GM21390 (cell line): ENCODE data around the gene ACAD10.
"Not testable (repeated sequence)": the region's sequence is repeated elsewhere in the genome, so short reads cannot be mapped to it uniquely, and the experiment has no call there.

Source experiments
- ATAC-seq: cut with Tn5 transposase; IDR thresholded peaks from one replicate; pipeline ENCODE4 v1.9.1; 2021; ENCODE audit not compliant: unreplicated experiment

The ACAD10 gene

GRCh38 chr12:111686574-111687105 is 787 bp downstream of the ACAD10 start:
- no peak for ATAC-seq

DNA sequence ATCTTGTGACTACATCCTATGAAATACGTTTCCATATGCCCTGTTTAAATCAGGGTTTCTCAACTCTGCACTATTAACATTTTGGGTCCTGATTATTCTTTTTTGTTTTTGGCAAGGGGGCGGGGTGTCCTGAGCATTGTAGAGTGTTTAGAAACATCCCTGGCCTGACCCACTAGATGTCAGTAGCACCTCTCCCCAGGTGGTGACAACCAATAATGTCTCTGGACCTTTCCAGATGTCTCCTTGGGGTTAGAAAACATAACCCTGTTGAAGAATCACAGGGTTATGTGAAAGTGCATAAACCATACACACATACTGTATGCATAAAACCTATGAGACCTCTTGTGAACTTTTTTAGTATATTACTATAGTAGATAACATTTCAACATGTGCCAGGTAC is 1.4 kb downstream of the ACAD10 start:
- ATAC-seq: no peak

DNA sequence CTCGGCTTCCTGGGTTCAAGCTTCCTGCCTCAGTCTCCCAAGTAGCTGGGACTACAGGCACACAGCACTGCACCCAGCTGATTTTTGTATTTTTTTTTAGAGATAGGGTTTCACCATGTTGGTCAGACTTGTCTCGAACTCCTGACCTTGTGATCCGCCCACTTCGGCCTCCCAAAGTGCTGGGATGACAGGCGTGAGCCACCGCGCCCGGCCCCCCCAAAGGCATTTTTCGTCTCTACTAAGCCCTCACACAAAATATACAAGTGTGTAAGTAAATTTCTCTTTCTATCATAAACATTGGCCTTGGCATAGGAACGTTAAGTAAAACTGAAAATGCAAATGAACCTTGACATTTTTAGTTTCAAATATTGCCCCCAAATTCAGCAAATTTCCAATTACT is 2.1 kb downstream of the ACAD10 start:
- ATAC-seq: no peak

- no peak for ATAC-seq
Observed at GRCh38 chr12:111691262-111691661, 5.4 kb downstream of the ACAD10 start.

DNA sequence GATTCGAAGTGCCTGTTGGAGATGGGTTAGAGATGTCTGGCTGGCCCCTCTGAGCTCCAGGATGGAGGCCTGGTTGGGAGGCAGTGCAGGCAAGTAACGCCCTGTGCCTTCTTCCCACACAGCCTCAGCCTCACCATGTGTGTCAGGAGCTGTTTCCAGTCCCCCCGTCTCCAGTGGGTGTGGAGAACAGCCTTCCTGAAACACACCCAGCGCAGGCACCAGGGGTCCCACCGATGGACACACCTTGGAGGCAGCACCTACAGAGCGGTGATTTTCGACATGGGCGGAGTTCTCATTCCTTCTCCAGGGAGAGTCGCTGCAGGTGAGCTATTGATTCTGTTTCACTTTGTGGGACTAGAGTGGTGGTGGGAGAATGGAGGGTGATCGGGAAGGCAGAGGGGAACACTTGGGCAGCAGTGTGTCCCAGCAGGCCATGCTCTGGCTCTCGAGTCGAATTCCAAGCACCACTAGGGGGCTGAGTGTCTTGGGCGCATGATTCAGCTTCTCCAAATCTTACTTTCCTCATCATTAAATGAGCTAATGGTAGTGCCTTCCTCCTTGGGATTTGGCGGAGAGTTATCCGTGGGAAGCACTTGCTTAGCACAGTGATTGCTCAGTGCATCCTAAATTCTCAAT is 6.8 kb downstream of the ACAD10 start:
- no peak for ATAC-seq

DNA sequence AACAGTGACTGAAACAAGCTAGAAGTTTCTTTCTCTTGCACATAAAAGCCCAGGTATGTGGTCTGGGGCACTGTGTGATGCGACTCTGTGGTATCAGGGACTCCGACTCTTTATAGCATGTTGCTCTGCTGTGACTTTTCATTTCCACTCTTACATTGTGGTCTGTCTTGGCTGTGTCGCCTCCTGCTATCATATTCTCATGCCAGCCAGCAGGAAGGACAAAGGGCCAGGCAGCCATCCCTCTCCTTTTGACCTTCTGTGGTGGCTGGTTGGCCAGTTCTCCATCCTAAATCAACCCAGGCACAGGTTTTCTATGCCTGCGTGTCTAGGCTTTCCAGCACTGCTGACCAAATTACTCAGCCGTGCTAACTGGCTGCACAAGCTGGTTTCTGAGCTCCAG is 8.0 kb downstream of the ACAD10 start:
- no peak for ATAC-seq

DNA sequence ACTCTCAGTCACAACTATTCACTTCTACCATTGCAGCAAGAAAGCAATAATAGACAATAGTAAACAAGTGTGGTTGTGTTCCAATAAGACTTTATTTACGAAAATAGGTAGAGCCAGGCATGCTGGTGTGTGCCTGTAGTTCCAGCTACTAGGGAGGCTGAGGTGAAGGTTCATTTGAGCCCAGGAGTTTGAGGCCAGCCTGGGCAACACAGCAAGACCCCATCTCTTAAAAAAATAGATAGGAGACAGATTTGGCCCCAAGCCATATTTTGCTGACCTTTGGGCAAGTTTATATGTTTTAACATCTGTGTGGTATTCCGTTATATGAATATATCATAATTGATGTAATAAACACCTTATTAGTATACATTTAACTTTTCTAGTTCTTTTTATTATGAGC is 14.1 kb downstream of the ACAD10 start:
- no peak for ATAC-seq

DNA sequence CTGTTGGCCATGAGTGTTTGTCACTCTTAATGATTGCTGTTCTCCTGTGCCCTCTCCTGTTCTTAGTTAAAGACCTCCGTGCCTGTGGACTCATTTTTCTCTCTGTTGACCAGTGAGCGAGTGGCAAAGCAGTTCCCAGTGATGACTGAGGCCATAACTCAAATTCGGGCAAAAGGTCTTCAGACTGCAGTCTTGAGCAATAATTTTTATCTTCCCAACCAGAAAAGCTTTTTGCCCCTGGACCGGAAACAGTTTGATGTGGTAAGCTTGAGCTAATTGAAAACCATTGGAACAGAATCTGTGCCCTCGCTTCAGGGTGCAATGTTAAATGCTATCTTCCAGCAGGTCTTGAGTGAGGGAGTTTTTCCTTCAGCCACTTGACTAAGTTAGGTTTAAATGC is 19.8 kb downstream of the ACAD10 start:
- ATAC-seq: no peak

DNA sequence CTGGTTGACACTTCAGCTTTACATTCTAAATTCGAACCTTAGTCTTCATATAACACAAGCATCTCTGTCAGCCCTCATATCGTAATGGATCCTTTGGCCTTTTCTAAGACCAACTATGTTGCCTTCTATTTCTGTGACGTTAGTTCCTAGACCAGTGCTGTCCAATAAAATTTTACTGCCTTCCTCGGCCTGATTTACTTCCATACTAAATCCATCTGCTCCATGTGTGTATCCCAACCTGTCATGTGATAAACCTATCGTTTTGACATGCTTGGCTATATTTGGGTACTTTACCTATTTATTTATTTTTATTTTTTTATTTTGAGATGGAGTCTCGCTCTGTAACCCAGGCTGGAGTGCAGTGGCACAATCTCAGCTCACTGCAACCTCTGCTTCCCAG is 20.3 kb downstream of the ACAD10 start:
- no peak for ATAC-seq

DNA sequence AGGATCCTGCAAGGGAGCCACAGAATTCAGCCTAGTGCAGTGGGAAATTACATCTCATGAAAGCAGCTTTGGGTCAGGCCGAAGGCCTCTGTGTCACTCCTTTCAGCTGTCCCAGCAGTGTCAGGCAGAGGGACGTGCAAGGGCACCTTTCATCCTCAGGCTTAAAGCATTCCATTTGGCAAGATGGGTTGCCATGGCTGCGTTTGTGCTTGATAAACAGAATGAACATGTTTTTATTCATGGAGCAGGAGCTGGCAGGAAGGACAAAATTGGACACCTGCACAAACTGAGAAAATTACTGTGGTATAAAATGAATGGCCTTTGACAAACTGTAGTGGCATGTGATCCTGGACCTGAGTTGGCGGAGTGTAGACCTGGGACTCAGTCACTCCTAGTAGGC is 29.4 kb downstream of the ACAD10 start:
- no peak for ATAC-seq

GRCh38 chr12:111719316-111719715 is 33.5 kb downstream of the ACAD10 start:
- ATAC-seq: not testable (repeated sequence)

- ATAC-seq: no peak
Observed at GRCh38 chr12:111720457-111720856, 34.6 kb downstream of the ACAD10 start.

DNA sequence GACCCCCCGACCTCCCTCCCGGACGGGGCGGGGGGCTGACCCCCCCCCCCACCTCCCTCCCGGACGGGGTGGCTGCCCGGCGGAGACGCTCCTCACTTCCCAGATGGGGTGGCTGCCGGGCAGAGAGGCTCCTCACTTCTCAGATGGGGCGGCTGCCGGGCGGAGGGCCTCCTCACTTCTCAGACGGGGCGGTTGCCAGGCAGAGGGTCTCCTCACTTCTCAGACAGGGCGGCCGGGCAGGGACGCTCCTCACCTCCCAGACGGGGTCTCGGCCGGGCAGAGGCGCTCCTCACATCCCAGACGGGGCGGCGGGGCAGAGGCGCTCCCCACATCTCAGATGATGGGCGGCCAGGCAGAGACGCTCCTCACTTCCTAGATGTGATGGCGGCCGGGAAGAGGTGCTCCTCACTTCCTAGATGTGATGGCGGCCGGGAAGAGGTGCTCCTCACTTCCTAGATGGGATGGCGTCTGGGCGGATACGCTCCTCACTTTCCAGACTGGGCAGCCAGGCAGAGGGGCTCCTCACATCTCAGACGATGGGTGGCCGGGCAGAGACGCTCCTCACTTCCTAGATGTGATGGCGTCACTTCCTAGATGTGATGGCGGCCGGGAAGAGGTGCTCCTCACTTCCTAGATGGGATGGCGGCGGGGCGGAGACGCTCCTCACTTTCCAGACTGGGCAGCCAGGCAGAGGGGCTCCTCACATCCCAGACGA is 38.0 kb downstream of the ACAD10 start:
- not testable (repeated sequence) for ATAC-seq

DNA sequence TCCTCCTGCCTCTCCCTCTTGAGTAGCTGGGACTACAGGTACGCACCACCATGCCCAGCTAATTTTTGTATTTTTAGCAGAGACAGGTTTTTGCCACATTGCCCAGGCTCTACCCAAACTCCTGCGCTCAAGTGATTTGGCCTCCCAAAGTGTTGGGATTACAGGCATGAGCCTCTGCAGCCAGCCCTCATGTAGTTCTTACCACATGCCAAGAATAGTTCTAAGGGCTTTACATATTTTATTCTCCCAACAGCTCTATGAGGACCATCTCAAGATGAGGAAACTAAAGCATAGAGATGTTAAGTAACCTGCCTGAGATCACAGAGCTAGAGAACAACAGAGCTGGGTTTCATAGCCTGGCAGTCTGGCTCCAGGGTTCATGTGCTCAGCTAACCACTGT is 42.9 kb downstream of the ACAD10 start:
- ATAC-seq: no peak

- ATAC-seq: no peak
Observed at GRCh38 chr12:111730420-111730819, 44.6 kb downstream of the ACAD10 start.

DNA sequence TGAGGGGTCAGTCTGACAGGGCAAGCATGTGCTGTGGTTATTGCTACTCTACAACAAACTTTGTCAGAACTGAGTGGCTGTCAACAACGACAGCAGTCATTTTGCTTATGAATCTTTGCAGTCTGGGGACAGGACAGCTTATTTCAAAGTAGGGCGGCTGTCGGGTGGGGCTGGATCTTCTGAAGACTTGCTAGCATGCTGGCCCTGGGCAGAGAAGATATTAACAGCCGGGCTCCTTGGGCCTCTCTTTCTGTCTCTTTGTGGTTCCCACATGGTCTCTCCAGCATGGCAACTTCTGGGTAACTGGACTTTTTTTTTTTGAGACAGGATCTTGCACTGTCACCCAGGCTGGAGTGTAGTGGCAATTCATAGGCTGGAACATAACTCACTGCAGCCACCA is 46.9 kb downstream of the ACAD10 start:
- no peak for ATAC-seq

- no peak for ATAC-seq
Observed at GRCh38 chr12:111733340-111733915, 47.6 kb downstream of the ACAD10 start.

- not testable (repeated sequence) for ATAC-seq
Observed at GRCh38 chr12:111739524-111739923, 53.7 kb downstream of the ACAD10 start.

DNA sequence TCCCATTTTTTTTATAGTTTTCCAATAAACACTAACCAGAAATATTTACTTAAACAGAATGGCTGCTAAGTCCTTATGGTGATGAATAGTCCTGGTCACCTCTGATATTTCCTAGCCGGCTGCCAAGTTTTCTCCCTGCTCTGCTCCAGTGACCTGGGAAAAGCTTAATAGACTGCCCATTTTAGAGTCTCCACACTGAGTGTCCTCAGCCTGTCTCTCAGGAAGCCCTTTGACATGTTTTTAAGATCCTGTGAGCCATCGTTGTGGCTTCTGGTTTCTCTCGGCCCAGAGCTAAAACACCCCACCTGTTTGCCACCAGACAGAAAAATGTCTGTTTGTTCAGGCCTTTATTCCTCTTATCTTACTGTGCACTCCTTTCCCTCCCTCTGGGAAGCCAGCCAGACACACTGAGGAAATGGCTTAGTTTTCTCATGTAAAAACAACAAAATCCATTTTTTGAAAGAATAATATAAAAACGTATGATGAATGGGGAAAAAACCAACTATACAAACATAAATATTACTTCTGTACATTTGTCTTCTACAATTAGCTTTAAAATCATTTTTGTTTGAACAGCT is 55.5 kb downstream of the ACAD10 start:
- no peak for ATAC-seq

- no peak for ATAC-seq
Observed at GRCh38 chr12:111745211-111745610, 59.4 kb downstream of the ACAD10 start.

GRCh38 chr12:111747333-111747732 is 61.5 kb downstream of the ACAD10 start:
- ATAC-seq: no peak

DNA sequence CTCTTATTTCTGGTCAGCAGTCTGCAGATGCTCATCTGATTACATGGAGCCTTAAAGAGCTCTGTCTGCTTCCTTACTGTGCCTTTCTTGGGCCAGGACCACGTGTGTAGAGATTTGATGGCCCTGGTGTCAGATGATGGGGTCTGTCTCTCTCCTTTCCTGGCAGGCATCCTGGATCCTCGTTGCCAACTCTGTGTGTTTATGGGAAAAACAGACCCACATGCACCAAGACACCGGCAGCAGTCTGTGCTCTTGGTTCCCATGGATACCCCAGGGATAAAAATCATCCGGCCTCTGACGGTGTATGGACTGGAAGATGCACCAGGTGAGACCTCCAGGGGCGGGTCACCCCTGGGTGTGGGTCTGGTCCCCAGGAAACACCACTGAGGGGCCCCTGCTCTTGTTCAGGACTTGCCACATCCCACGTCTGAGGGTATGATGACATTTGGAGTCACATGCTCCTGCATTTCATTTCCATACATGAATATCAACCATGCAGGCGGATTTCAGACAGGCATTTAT is 62.4 kb downstream of the ACAD10 start:
- no peak for ATAC-seq
